OCI-LY1 (cell line): Measurements from ENCODE around the gene RFX4.

Experiments
- H2AFZ ChIP-seq: fragments of 200-600 bp; sonication (generic), shearing (Covaris generic); 2 replicates; pipeline ENCODE4 v1.6.0; 2014; ENCODE audit warnings: antibody characterized with exemption, mild to moderate bottlenecking, low read length
- H3F3A ChIP-seq: fragments of 200-600 bp; sonication (generic), shearing (Covaris generic); 2 replicates; pipeline ENCODE4 v1.6.0; 2014; ENCODE audit warnings: mild to moderate bottlenecking, antibody characterized with exemption, low read length, moderate library complexity; ENCODE audit not compliant: insufficient read depth
- H3K27ac ChIP-seq: fragments of 200-600 bp; sonication (generic); 2 replicates; pipeline ENCODE4 v1.5.1; 2014; ENCODE audit warnings: low read length, mixed run types, mild to moderate bottlenecking, low read depth; ENCODE audit not compliant: poor library complexity, severe bottlenecking
- H3K27me3 ChIP-seq: fragments of 200-600 bp; sonication (generic); 2 replicates; pipeline ENCODE4 v1.6.0; 2014; ENCODE audit warnings: antibody characterized with exemption, mild to moderate bottlenecking, low read length, moderate library complexity; ENCODE audit not compliant: insufficient read depth
- H3K36me3 ChIP-seq: fragments of 200-600 bp; sonication (generic); 2 replicates; pipeline ENCODE4 v1.6.1; 2014; ENCODE audit warnings: mild to moderate bottlenecking, antibody characterized with exemption, low read length, moderate library complexity, mixed read lengths; ENCODE audit not compliant: insufficient read depth
- H3K4me1 ChIP-seq: fragments of 200-600 bp; sonication (generic); 2 replicates; pipeline ENCODE4 v1.5.1; 2014; ENCODE audit warnings: mild to moderate bottlenecking, low read length, moderate library complexity; ENCODE audit not compliant: insufficient read depth, severe bottlenecking
- H3K4me2 ChIP-seq: fragments of 200-600 bp; sonication (generic), shearing (Covaris generic); 2 replicates; pipeline ENCODE4 v1.6.1; 2014; ENCODE audit warnings: low read length
- H3K4me3 ChIP-seq: fragments of 200-600 bp; sonication (generic); 2 replicates; pipeline ENCODE4 v1.5.1; 2014; ENCODE audit warnings: low read length, low read depth, mild to moderate bottlenecking, mixed read lengths; ENCODE audit not compliant: poor library complexity, severe bottlenecking
- H3K79me2 ChIP-seq: fragments of 200-600 bp; shearing (Covaris generic); 2 replicates; pipeline ENCODE4 v1.6.1; 2016; ENCODE audit warnings: mixed run types, low read length, mixed read lengths; ENCODE audit not compliant: insufficient read depth
- H3K9ac ChIP-seq: fragments of 200-600 bp; sonication (generic), shearing (Covaris generic); 2 replicates; pipeline ENCODE4 v1.6.1; 2014; ENCODE audit warnings: mild to moderate bottlenecking, low read length, mixed read lengths
- H3K9me2 ChIP-seq: fragments of 200-600 bp; sonication (generic), shearing (Covaris generic); 2 replicates; pipeline ENCODE4 v1.6.1; 2014; ENCODE audit warnings: low read depth, mild to moderate bottlenecking, low read length, mixed read lengths
- H3K9me3 ChIP-seq: fragments of 200-600 bp; shearing (Covaris generic); 2 replicates; pipeline ENCODE4 v1.6.1; 2014; ENCODE audit warnings: low read length, mixed read lengths
- H4K20me1 ChIP-seq: fragments of 200-600 bp; sonication (generic), shearing (Covaris generic); 2 replicates; pipeline ENCODE4 v1.6.0; 2016; ENCODE audit warnings: mild to moderate bottlenecking, low read length; ENCODE audit not compliant: insufficient read depth
- CTCF ChIP-seq: fragments of 200-600 bp; sonication (generic), shearing (Covaris generic); IDR thresholded peaks from 2 replicates; pipeline ENCODE4 v1.5.1; 2017; ENCODE audit warnings: mild to moderate bottlenecking, antibody characterized with exemption, low read length, moderate library complexity, mixed read lengths
- EZH2 ChIP-seq: fragments of 200-600 bp; sonication (generic), shearing (Covaris generic); IDR thresholded peaks from 2 replicates; pipeline ENCODE4 v1.8.0; 2017; ENCODE audit warnings: borderline replicate concordance, mixed run types, mild to moderate bottlenecking, antibody characterized with exemption, low read length, moderate library complexity, mixed read lengths

RFX4 gene

GRCh38 chr12:106717673-106718072 lies 134.9 kb downstream of the RFX4 start:
- TF ChIP-seq EZH2 (no peak), CTCF (no peak)
- no peaks in the 10 kb centered on the region for H3F3A ChIP-seq
- H4K20me1 ChIP-seq, result no peaks in the 10 kb centered on the region
- H3K9ac ChIP-seq, result no peak overlapping the region
- H3K9me3 ChIP-seq, result no peaks in the 10 kb centered on the region
- no peaks in the 10 kb centered on the region for H3K27me3 ChIP-seq
- H3K9me2 ChIP-seq, result no peaks in the 10 kb centered on the region
- H3K27ac ChIP-seq, result no peak overlapping the region
- H3K4me1 ChIP-seq, result no peaks in the 10 kb centered on the region
- no peak overlapping the region for H3K4me2 ChIP-seq
- H2AFZ ChIP-seq, result no peak overlapping the region
- H3K79me2 ChIP-seq, result no peaks in the 10 kb centered on the region
- no peak overlapping the region for H3K4me3 ChIP-seq
- H3K36me3 ChIP-seq, result no peaks in the 10 kb centered on the region

GRCh38 chr12:106719879-106720278 lies 137.1 kb downstream of the RFX4 start:
- H3K9me3 ChIP-seq, result no peaks in the 10 kb centered on the region
- no peak overlapping the region for H3K27ac ChIP-seq
- H2AFZ ChIP-seq, result no peak overlapping the region
- no peaks in the 10 kb centered on the region for H3K27me3 ChIP-seq
- no peaks in the 10 kb centered on the region for H3K4me1 ChIP-seq
- no peaks in the 10 kb centered on the region for H3K36me3 ChIP-seq
- TF ChIP-seq EZH2 (no peak), CTCF (no peak)
- H3K79me2 ChIP-seq, result no peaks in the 10 kb centered on the region
- no peaks in the 10 kb centered on the region for H4K20me1 ChIP-seq
- H3K9me2 ChIP-seq, result no peaks in the 10 kb centered on the region
- no peak overlapping the region for H3K4me3 ChIP-seq
- H3K9ac ChIP-seq, result no peak overlapping the region
- H3K4me2 ChIP-seq, result no peak overlapping the region
- H3F3A ChIP-seq, result no peaks in the 10 kb centered on the region

GRCh38 chr12:106720696-106721095 lies 137.9 kb downstream of the RFX4 start:
- Histone ChIP-seq H3K36me3 (no peaks in the 10 kb centered on the region), H3K4me1 (no peaks in the 10 kb centered on the region), H2AFZ (no peak overlapping the region), H3K4me2 (no peak overlapping the region), H3K79me2 (no peaks in the 10 kb centered on the region), H3K9me2 (no peaks in the 10 kb centered on the region), H3F3A (no peaks in the 10 kb centered on the region), H3K9ac (no peak overlapping the region), H3K27me3 (no peaks in the 10 kb centered on the region), H4K20me1 (no peaks in the 10 kb centered on the region), H3K9me3 (no peaks in the 10 kb centered on the region), H3K27ac (no peak overlapping the region), H3K4me3 (no peak overlapping the region)
- no peak for TF ChIP-seq CTCF
- no peak for TF ChIP-seq EZH2
